ENCODE measurements around the gene PTPRN2. TPM values are rescaled to one million over a fixed set of nuclear protein-coding genes. Genes with fewer than 3 reads are reported as not detected.

Gene PTPRN2
- total RNA-seq, 4 donors from 2014 or later: 6.6 to 10.7 (median 8.2) TPM

- TF ChIP-seq EP300 (IDR thresholded peaks at IDR 0.05) (no peak), CTCF (IDR thresholded peaks at IDR 0.05) (no peak), POLR2A (IDR thresholded peaks at IDR 0.05) (no peak)
- H3K36me3 ChIP-seq: no peaks in the 10 kb centered on the region
These were observed 297.7 kb downstream of the PTPRN2 start for GRCh38 chr7:158289761-158290523.

GRCh38 chr7:158289231-158289630, 298.4 kb downstream of the PTPRN2 start:
- H3K27ac ChIP-seq: no peak overlapping the region
- peaks cover 0 to 65% (median 2%) of the 10 kb centered on the region in 4 donors for H3K9me3 ChIP-seq
- TF ChIP-seq EP300 (IDR thresholded peaks at IDR 0.05) (no peak), CTCF (IDR thresholded peaks at IDR 0.05) (no peak), POLR2A (IDR thresholded peaks at IDR 0.05) (no peak)
- H3K27me3 ChIP-seq: no peaks in the 10 kb centered on the region
- no peaks in the 10 kb centered on the region for H3K4me1 ChIP-seq
- no peak for DNase-seq (ENCODE audit: low spot score in 2 of 2)
- H3K4me3 ChIP-seq: no peak overlapping the region
- WGBS, 2 donors: 93 to 99% methylated on average over 2 of the region's 2 CpGs
- H3K36me3 ChIP-seq: no peaks in the 10 kb centered on the region

More at GRCh38 chr7:158289761-158290523, 297.7 kb downstream of the PTPRN2 start:
- peaks cover 0 to 65% (median 2%) of the 10 kb centered on the region in 4 donors for H3K9me3 ChIP-seq
- no peak for DNase-seq (ENCODE audit: low spot score in 2 of 2)
- H3K4me1 ChIP-seq: no peaks in the 10 kb centered on the region
- WGBS, 2 donors: 92% methylated on average over 4 to 5 of the region's 5 CpGs
- no peak overlapping the region for H3K4me3 ChIP-seq
- H3K27me3 ChIP-seq: no peaks in the 10 kb centered on the region
- no peak overlapping the region for H3K27ac ChIP-seq

- Histone ChIP-seq H3K27me3 (no peaks in the 10 kb centered on the region), H3K9me3 (peaks cover 0 to 81% (median 2%) of the 10 kb centered on the region in 4 donors), H3K4me3 (no peak overlapping the region), H3K36me3 (no peaks in the 10 kb centered on the region), H3K27ac (peak overlapping the region in 3 of 4 donors; percentile 22 to 82 (median 72)), H3K4me1 (no peaks in the 10 kb centered on the region)
- WGBS, 2 donors: 89 to 92% methylated on average over 2 of the region's 2 CpGs
- TF ChIP-seq POLR2A (IDR thresholded peaks at IDR 0.05) (no peak), EP300 (IDR thresholded peaks at IDR 0.05) (no peak), CTCF (IDR thresholded peaks at IDR 0.05) (no peak)
- no peak for DNase-seq (ENCODE audit: low spot score in 2 of 2)
These were observed 301.4 kb downstream of the PTPRN2 start for GRCh38 chr7:158286210-158286609.

- H3K27me3 ChIP-seq: no peaks in the 10 kb centered on the region
- H3K27ac ChIP-seq: peak overlapping the region in 3 of 4 donors; percentile 22 to 82 (median 72)
- 82 to 90% methylated on average over 8 of the region's 9 CpGs for WGBS, 2 donors
- H3K4me3 ChIP-seq: no peak overlapping the region
- H3K9me3 ChIP-seq: peaks cover 0 to 78% (median 2%) of the 10 kb centered on the region in 4 donors
- DNase-seq (ENCODE audit: low spot score in 2 of 2): no peak
- H3K4me1 ChIP-seq: no peaks in the 10 kb centered on the region
- H3K36me3 ChIP-seq: no peaks in the 10 kb centered on the region
- TF ChIP-seq POLR2A (IDR thresholded peaks at IDR 0.05): no peak
- no peak for TF ChIP-seq CTCF (IDR thresholded peaks at IDR 0.05)
- no peak for TF ChIP-seq EP300 (IDR thresholded peaks at IDR 0.05)
These were observed 302.2 kb downstream of the PTPRN2 start for GRCh38 chr7:158285383-158285770.

GRCh38 chr7:158284617-158285382, 302.8 kb downstream of the PTPRN2 start:
- H3K4me1 ChIP-seq: no peaks in the 10 kb centered on the region
- peaks cover 0 to 72% (median 2%) of the 10 kb centered on the region in 4 donors for H3K9me3 ChIP-seq
- H3K4me3 ChIP-seq: no peak overlapping the region
- no peak for TF ChIP-seq CTCF (IDR thresholded peaks at IDR 0.05)
- TF ChIP-seq POLR2A (IDR thresholded peaks at IDR 0.05): no peak
- peak in 1 of 2 donors; percentile 78 for TF ChIP-seq EP300 (IDR thresholded peaks at IDR 0.05)
- H3K27ac ChIP-seq: peak overlapping the region in 3 of 4 donors; percentile 59 to 82 (median 72)
- H3K36me3 ChIP-seq: no peaks in the 10 kb centered on the region
- peak in 1 of 2 donors; percentile 11 for DNase-seq (ENCODE audit: low spot score in 2 of 2)
- WGBS, 2 donors: 73 to 79% methylated on average over 18 of the region's 18 CpGs
- H3K27me3 ChIP-seq: no peaks in the 10 kb centered on the region
